Islet of Langerhans (tissue), 1 donor: ENCODE measurements around the gene MLC1.

ENCODE experiments used
- FAIRE-seq: peaks from one replicate; lab custom pipeline; 2011; peaks lifted over from hg19 to GRCh38; lab: Jason Lieb, UNC

Gene MLC1

DNA sequence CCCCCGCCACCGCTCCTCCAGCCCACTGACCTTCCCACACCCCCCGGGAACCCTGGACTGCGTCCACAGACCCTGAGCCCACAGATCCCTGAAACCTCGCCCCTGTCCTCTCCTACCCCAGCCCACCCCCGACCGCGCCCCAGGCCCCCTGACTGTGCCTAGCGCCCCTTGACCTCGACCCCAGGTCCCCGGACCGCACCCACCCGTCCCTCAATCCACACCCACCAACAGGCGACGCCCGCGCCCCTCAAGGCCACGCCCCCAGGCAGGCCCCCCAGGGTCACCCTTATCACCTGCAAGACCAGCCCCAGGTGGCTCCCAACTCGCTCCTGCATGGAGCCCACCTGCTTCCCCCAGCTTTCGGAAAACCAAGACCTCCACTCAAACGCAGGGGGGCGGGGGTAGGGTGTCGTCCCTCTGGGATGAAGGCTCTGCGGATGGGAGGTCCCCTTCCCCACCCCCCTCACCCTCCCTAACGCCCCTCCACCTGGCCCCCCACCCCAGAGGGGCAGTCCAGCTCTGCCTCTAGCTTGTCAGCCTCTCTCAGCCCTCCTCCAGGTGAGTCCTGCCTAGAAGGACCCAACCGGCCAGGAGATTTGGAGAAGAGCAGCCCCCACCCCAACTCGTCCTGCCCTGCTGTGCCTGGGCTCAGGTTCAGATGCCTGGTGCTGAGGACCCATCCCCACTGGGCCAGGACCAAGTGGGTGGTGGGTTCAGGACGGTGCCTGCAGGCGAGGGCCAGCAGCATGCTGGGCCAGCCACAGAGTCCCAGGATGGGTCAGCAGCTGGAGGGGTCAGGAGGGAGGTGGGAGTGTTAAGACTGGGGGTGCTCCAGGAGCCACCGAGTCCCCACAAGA lies 69.5 kb downstream of the MLC1 start:
- no peak for FAIRE-seq

DNA sequence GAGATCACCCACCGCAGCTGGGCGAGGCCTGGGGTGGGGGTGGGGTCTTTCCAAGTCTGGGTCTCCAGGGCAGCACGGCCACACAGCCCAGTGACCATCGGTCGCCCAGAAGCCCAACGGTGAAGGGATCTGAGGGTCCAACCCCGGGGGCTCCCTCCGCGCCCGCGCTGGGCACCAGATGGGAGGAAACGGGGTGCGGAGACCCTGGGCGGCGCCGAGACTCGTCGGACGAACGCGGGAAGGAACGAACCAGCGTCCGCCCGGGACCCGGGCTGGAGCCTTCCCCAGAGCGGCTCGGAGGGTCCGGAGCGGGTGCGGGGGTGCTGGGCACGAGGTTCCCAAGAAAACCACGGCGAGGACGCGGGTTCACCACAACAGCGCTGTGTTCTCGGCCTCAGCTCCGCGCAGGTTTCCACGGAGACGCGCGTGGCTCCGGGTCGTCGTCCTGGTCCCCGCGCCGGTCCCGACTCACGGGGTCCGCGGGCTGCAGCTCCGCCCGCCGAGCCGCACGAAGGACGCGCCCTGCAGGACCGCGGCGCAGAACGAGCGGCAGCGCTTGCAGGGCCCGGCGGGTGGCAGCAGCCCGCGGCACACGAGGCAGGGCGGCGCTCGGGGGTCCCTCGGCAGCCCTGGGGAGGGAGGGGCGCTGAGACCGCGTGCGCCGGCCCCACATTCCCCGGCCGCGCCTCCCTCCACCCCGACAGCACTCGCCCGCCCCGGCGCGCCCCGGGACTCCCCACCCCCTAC lies 70.4 kb downstream of the MLC1 start:
- no peak for FAIRE-seq

DNA sequence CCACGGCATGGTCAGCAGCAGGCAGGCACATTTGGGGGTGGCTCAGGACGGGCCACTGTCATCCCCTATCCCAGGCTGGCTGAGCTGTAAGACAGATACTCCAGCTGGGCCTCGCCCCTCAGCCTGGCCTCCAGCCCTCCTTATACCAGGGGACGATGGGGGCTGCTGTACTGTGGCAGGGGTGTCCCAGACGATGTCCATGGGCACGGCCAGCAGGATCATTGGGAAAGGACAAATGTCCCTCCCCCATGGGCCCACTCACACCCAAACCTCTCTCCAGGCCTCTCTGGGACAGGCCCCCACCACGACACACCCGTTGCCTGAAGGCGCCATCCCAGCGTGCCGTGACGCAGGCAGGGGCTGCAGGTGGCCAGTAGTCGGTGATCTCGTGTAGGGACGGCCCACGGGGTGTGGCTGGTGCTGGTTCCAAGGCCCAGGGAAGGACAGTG lies 71.1 kb downstream of the MLC1 start:
- no peak for FAIRE-seq

DNA sequence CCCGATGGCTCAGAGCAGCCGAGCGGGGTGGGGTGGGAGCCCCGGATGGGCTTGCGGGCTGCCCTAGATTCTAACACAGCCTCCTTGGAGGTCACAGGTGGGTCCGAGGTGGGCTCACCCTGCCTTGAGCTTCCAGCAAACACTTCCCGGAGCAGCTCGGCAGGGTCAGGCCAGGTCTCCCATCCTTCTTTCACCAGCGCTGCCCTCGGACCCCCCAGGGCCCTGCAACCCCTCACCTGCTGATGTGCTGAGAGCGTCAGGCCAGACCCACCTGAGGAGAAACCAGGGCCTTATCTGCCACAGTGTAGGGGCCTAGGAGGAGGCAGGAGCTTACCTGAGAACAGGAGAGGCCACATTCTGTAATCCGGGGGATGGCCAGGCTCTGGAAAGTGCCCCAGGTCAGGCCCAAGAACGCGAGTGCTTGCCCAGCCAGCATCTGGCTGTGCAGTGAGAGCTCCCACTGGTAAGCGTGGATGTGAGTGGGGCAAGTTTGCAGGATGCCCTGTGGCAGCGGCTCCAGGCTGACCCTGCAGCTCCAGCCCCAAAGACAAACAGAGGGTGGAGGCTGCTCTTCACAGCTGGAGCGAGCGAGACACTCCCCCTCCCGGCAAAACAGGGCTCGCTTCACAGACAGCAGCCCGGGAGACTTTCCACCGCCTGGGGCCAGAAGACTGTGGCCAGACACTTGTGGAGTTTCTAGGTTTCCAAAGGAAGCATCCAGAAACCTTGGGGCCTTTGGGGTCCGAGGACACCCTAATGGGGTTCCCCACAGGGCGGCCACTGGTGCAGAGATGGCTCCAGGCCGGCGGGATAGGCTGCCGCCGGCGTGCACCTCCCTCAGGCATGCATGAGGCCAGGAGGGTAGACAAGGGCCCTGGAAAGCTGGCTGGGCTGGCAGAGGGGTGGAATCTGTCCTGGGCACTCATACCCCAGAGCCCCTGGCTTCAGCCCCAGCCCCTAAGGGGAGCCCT lies 72.7 kb downstream of the MLC1 start, which contains the start of gene IL17REL:
Gene IL17REL, minus strand, starts transcription at position 555 of the 971 bp plus-strand sequence. Its CDS starts 119 bp downstream, at position 436.
- FAIRE-seq: no peak

DNA sequence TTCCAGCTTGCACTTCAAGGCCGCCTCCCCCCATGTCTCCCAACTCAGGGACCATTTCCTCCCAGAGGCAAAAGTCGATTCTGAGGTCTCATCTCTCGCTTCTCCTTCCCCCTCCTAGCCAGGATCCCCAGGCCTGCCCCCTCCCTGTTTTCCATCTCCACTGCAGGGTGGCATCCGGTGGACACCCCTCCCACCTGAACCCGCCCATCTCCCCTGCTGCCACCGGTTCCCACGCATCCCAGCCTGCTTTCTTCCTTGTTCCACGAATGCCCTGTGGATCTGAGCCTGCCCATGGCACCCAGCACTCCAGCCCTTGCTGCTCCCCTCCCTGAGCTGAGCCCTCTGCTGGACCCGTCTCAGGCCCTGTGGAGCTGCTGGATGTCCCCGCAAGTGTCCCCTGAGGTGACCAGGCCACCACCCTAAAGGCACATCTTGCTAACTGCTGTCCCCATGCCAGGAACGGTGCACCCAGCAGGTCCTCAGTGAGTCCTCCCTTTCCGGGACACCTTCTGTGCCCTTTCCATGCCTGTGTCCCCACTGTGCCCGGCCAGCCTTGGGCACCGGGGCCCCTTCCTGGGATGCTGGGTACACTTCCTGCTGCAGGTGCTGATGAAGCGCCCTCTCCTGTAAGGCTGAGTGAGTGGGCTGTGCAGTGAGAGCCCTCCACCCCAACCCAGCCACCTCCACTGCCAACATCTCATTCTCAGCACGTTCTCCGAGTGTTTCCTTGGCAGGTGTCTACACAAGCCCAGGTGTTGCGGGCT lies 73.6 kb downstream of the MLC1 start:
- FAIRE-seq: no peak

DNA sequence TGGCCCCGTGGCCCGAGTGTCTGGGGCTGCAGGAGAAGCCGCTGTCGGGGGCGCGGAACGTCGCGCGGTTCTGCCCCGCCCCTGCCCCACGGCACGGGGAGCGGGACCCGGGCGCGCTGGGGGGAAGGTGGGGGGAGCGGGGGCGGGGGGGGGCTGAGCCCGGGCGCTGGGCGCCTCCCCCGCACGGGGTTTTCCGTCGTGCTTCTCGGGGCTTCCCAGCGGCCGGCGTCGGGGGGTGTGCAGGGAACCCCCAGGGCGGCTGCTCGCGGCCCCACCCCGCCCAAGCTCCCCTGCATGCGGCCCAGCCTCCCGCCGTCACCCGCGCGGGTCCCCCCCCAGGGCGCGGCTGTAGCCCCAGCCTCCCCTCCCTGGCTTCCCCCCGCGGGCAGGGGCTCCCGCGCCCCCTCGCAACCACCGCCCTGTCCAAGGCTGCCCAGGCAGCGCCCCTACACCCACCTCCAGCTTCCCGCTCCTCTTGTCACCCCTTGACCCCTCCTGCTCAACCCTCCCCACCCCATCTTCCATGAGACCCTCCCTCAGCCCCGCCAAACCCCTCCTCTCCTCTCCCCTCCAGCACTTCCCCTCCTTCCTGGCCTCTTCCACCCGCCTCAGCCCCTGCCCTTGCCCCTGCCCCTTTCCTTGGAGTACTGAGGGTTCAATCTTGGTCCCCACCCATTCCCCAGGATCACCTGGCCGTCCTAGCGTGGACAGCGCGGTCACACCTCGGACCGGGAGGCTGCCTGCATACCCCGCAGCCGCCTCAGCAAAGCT lies 74.4 kb downstream of the MLC1 start:
- FAIRE-seq: no peak

DNA sequence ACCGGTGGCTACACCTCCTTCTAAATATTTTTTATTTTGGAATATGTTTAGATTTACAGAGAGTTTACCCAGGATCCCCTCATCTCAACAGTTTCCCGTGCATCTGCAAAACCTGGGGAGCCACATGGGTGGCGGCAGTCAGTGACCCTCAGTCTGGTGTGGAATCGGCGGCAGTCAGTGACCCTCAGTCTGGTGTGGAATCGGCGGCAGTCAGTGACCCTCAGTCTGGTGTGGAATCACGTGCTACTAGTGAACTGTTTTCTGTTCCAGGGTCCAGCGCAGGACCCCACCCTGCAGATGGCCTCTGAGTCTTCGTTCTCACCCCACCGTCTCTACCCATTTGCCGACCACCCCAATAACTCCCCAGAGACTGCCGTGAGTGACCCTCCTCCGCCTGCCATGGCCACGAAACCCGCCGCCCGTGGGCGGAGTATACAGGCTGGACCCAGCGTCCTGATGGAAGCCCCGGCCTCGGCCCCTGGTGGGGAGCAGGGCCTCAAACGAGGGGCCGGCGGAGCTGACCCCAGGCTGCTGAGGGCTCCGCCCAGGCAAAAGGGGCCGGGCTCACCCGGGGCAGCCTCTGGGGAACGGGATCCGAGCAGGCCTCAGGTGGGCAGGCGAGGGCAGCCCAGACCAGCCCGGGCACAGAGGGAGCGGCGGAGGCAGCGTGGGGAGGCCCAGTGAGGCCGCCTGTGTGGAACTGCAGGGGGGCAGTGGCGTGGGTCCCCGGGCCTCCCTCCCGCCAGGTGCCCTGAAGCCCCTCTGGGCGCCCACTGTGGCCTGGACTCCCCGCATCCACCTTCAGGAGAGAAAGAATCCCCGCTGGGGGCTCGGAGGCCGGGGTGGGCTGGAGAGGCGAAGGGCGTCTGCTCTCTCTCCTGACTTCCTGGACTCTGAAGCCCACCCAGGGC lies 75.2 kb downstream of the MLC1 start:
- no peak for FAIRE-seq
